Measurements from ENCODE around the gene SEMA4F. TPM values are rescaled to one million over a fixed set of nuclear protein-coding genes. Genes with fewer than 3 reads are reported as not detected.

The SEMA4F gene
- polyA plus RNA-seq, 1 experiment, result 10.2 TPM

GRCh38 chr2:74728842-74729241 is 74.8 kb downstream of the SEMA4F start:
- ChIA-PET POLR2A (no interaction called here), CTCF (interaction anchor here (1.0 to 1.2 kb wide), 2 partner anchors 11 to 15 kb away, joined by 3 to 4 read pairs; no protein-coding TSS in a partner anchor)
- Histone ChIP-seq H3K27me3 (ENCODE audit: control insufficient read depth, insufficient read depth, low read length) (no peaks in the 10 kb centered on the region), H3K36me3 (ENCODE audit: control insufficient read depth, insufficient read depth, low read length) (no peaks in the 10 kb centered on the region), H3K4me3 (ENCODE audit: low read depth, low read length) (no peak overlapping the region)
- no peak for TF ChIP-seq CTCF (IDR thresholded peaks at IDR 0.05; ENCODE audit: insufficient read depth, low read depth, low read length)
- no peak for DNase-seq (ENCODE audit: low read depth)

GRCh38 chr2:74730530-74730929 is 76.5 kb downstream of the SEMA4F start:
- Histone ChIP-seq H3K27me3 (ENCODE audit: control insufficient read depth, insufficient read depth, low read length) (no peaks in the 10 kb centered on the region), H3K36me3 (ENCODE audit: control insufficient read depth, insufficient read depth, low read length) (no peaks in the 10 kb centered on the region), H3K4me3 (ENCODE audit: low read depth, low read length) (no peak overlapping the region)
- ChIA-PET POLR2A (no interaction called here), CTCF (interaction anchor here (1.3 kb wide), 1 partner anchor 16 kb away, joined by 3 read pairs; no protein-coding TSS in a partner anchor)
- no peak for DNase-seq (ENCODE audit: low read depth)
- no peak for TF ChIP-seq CTCF (IDR thresholded peaks at IDR 0.05; ENCODE audit: insufficient read depth, low read depth, low read length)

Other genes starting within 250 kb of the SEMA4F start
- 0.18 and 0.67 TPM in 2 replicates for gene C2orf81, start 232.6 kb upstream of the SEMA4F start, polyA plus RNA-seq (2011; rRNA removed)
- 26.0 and 42.9 TPM in 2 replicates for gene WDR54, start 232.5 kb upstream of the SEMA4F start, polyA plus RNA-seq (2011; rRNA removed)
- gene RTKN, start 212.3 kb upstream of the SEMA4F start, polyA plus RNA-seq (2011; rRNA removed), result 8.3 and 12.4 TPM in 2 replicates
- gene INO80B, start 199.2 kb upstream of the SEMA4F start, polyA plus RNA-seq (2011; rRNA removed), result 5.6 and 6.4 TPM in 2 replicates
- gene WBP1, start 195.8 kb upstream of the SEMA4F start, polyA plus RNA-seq (2011; rRNA removed), result 55.7 and 92.0 TPM in 2 replicates
- 35.5 and 59.5 TPM in 2 replicates for gene MOGS, start 188.9 kb upstream of the SEMA4F start, polyA plus RNA-seq (2011; rRNA removed)
- 38.9 and 41.2 TPM in 2 replicates for gene MRPL53, start 181.6 kb upstream of the SEMA4F start, polyA plus RNA-seq (2011; rRNA removed)
- gene CCDC142, start 171.2 kb upstream of the SEMA4F start, polyA plus RNA-seq (2011; rRNA removed), result 4.5 and 6.2 TPM in 2 replicates
- gene TTC31, start 171.2 kb upstream of the SEMA4F start, polyA plus RNA-seq (2011; rRNA removed), result 19.4 and 26.0 TPM in 2 replicates
- 0.37 and 0.61 TPM in 2 replicates for gene LBX2, start 154.6 kb upstream of the SEMA4F start, polyA plus RNA-seq (2011; rRNA removed)
- gene PCGF1, start 146.6 kb upstream of the SEMA4F start, polyA plus RNA-seq (2011; rRNA removed), result 28.7 and 30.6 TPM in 2 replicates
- not detected in 2 replicates for gene TLX2, start 139.8 kb upstream of the SEMA4F start, polyA plus RNA-seq (2011; rRNA removed)
- gene DQX1, start 128.0 kb upstream of the SEMA4F start, polyA plus RNA-seq (2011; rRNA removed), result 0.12 TPM in 1 of 2 replicates, not detected in the other
- gene AUP1, start 124.5 kb upstream of the SEMA4F start, polyA plus RNA-seq (2011; rRNA removed), result 79.5 and 104 TPM in 2 replicates
- 26.0 and 36.1 TPM in 2 replicates for gene HTRA2, start 124.3 kb upstream of the SEMA4F start, polyA plus RNA-seq (2011; rRNA removed)
- 95.8 and 130 TPM in 2 replicates for gene LOXL3, start 100.3 kb upstream of the SEMA4F start, polyA plus RNA-seq (2011; rRNA removed)
- 19.8 and 28.7 TPM in 2 replicates for gene DOK1, start 99.5 kb upstream of the SEMA4F start, polyA plus RNA-seq (2011; rRNA removed)
- 0.33 and 0.47 TPM in 2 replicates for gene M1AP, start 5.9 kb upstream of the SEMA4F start, polyA plus RNA-seq (2011; rRNA removed)
- 21.8 and 23.8 TPM in 2 replicates for gene HK2, start 179.9 kb downstream of the SEMA4F start, polyA plus RNA-seq (2011; rRNA removed)

Measured in BJ (cell line).